ENCODE data around the gene SNX22. TPM values are rescaled to one million over a fixed set of nuclear protein-coding genes. Genes with fewer than 3 reads are reported as not detected.

The SNX22 gene
- total and polyA plus RNA-seq, 9 of the 15 experiments (the other 6 are each of a cell fraction or from before 2014, with no cell fraction given): 0.91 to 3.0 (median 2.0) TPM

GRCh38 chr15:64153480-64154367 is 2.2 kb downstream of the SNX22 start (continued):
- TF ChIP-seq ZNF318 (IDR thresholded peaks at IDR 0.05; ENCODE audit: borderline replicate concordance in 1 of 2, low read depth in 1 of 2) (no peak), FOXJ3 (CRISPR knock-in tag; IDR thresholded peaks at IDR 0.05) (no peak), STAT5A (IDR thresholded peaks at IDR 0.05; ENCODE audit: borderline replicate concordance, low read length) (no peak), FOXP1 (CRISPR knock-in tag; IDR thresholded peaks at IDR 0.05) (0 out of 2 replicates have a peak, but pooled peaks have one; percentile 26), TAF15 (IDR thresholded peaks at IDR 0.05; ENCODE audit: low read depth, low read length) (no peak), AFF4 (CRISPR knock-in tag; IDR thresholded peaks at IDR 0.05) (no peak), TCF7 (IDR thresholded peaks at IDR 0.05; ENCODE audit: borderline replicate concordance) (peak; percentile 63; the same call in 1 of the 2 replicates), DIDO1 (tag; IDR thresholded peaks at IDR 0.05; ENCODE audit: low read depth) (no peak), RBM25 (IDR thresholded peaks at IDR 0.05; ENCODE audit: low read depth, low read length, severe bottlenecking) (no peak), RNF219 (CRISPR knock-in tag; IDR thresholded peaks at IDR 0.05) (no peak)

All from K562 (cell line).